ENCODE measurements around the gene BSG.

Gene BSG

DNA sequence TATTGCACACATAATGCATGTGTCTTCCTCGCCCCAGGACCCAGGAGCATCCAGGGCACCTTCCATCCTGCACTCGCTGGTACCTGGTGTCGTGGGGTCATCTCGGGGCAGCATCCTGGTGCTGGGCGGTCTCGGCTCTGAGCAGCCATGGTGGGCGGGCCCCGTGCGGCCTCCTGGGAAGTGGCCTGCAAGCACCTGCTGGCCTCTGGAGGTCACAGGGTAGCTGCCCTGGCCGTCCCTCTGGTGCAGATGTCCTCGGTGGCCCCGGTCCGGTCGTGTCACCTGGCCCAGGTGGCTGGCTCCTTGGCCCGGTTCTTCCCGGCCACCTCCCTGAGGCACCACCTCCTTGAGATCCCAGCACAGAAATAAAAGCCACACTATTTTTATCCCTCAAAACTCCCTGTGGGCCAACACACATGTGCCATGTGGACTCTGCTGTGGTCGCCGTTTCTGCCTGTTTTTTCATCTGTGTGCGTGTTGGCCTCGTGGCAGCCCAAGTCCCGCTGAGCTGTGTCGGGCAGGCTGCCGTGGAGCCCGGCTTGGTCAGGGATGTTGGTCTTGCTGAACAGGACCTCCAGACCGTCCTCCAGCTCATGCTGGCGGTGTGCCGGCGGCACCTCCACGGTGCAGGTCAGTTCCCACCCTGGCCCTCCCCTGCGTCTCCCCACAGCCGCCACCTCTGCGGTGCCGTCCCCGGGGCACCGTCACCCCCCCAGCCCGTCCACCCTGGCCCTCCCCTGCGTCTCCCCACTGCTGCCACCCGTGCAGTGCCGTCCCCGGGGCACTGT, 33.6 kb upstream of the BSG start:
- no peak for DNase-seq
- in situ Hi-C loops (cut with HindIII; ENCODE audit: low pct_ligation_motif_present, low pct_unique_long_range_greater_than_20kb, low sequenced_read_pairs) = no loop called here

DNA sequence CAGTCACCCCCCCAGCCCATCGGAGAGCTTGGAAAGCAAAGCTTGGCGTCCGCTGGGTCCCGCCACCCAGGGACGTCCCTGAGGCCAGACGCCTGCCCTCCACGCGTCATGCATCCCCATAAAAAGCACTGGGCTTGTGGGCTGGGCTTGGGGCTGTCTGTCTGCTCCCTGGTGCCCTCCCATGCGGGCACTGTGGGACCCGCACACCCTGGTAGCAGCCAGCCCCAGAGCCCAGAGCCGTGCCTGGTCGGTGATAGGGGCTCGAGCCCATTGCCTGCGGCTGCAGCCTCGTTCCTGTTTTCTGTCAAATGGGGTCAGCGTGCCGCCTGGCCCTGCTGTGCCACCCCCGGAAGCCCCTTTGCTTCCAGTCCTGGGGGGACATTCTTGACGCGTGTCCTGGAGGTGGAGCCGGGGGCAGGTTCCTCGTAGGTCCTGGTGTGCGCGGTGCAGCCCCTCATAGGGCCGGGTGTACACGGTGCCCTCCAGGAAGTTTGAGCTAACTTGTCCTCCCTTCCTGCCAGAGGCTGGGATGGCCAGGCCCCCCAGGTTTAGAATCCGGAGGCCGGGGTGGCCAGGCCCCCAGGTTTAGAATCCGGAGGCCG, 32.9 kb upstream of the BSG start:
- in situ Hi-C loops (cut with HindIII; ENCODE audit: low pct_ligation_motif_present, low pct_unique_long_range_greater_than_20kb, low sequenced_read_pairs) = no loop called here
- DNase-seq = no peak

DNA sequence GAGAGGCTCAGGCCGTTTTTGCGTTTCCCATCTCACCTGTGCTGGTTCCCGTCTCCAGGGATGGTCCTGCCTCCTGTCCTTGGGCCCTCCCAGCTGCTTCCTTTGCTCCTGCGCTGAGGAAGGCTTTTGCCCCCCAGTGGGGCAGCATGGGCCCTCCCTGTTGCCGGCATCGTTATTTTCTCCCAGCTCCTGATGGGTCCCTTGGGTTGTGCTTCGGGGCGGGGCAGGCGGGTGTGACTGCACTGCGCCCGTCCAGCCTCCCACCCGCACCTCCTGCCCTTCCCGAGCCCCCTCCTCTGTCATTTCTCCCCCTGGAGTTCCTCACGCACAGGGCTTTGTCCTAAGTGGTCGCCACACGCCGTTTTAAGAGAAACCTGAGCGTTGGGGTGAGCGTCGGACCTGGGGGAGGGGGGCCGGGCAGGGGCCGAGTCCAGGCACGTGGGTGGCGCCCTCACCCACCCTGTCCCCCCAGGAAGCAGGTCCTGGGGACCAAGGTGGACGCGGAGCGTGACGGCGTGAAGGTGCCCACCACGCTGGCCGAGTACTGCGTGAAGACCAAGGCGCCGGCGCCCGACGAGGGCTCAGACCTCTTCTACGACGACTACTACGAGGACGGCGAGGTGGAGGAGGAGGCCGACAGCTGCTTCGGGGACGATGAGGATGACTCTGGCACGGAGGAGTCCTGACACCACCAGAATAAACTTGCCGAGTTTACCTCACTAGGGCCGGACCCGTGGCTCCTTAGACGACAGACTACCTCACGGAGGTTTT, 31.3 kb upstream of the BSG start:
- in situ Hi-C loops (cut with HindIII; ENCODE audit: low pct_ligation_motif_present, low pct_unique_long_range_greater_than_20kb, low sequenced_read_pairs) = no loop called here
- DNase-seq = no peak

DNA sequence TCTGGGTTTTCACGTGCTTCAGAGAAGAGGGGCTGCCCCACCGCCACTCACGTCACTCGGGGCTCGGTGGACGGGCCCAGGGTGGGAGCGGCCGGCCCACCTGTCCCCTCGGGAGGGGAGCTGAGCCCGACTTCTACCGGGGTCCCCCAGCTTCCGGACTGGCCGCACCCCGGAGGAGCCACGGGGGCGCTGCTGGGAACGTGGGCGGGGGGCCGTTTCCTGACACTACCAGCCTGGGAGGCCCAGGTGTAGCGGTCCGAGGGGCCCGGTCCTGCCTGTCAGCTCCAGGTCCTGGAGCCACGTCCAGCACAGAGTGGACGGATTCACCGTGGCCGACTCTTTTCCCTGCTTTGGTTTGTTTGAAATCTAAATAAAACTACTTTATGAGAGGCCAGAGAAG, 30.7 kb upstream of the BSG start:
- no peak for DNase-seq
- in situ Hi-C loops (cut with HindIII; ENCODE audit: low pct_ligation_motif_present, low pct_unique_long_range_greater_than_20kb, low sequenced_read_pairs) = no loop called here

DNA sequence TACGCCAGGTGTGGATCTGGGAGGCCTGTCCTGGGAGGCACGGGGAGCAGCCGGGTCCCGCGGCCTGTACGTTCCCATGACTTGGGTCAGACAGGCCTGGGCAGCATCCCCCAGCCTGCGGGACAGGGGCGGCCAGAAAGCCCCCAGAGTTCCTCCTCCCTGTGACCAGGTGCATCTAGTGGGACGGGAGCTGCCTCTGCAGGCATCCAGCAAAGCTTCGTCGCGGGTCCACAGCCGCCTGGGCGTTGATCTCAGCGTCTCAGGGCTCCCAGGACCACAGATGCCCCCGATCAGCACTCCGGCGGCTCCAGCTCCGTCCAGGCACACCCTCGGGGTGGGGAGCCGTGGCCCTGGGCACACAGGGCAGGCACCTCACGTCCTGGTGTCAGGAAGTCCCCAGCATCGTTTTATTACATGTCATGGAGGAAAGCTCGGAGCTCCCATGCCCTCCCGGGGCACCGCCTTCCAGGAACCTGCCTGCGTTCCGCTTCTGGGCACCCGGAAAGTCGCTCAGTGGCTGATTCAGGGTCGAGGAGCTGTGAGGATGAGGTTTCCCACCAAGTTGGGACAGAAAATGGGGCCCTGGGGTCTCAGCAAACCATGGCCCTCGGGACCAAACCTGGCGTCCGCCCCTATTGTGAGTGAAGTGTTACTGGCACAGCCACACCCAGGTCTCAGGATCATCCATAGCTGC, 30.1 kb upstream of the BSG start:
- in situ Hi-C loops (cut with HindIII; ENCODE audit: low pct_ligation_motif_present, low pct_unique_long_range_greater_than_20kb, low sequenced_read_pairs) = no loop called here
- DNase-seq = no peak

DNA sequence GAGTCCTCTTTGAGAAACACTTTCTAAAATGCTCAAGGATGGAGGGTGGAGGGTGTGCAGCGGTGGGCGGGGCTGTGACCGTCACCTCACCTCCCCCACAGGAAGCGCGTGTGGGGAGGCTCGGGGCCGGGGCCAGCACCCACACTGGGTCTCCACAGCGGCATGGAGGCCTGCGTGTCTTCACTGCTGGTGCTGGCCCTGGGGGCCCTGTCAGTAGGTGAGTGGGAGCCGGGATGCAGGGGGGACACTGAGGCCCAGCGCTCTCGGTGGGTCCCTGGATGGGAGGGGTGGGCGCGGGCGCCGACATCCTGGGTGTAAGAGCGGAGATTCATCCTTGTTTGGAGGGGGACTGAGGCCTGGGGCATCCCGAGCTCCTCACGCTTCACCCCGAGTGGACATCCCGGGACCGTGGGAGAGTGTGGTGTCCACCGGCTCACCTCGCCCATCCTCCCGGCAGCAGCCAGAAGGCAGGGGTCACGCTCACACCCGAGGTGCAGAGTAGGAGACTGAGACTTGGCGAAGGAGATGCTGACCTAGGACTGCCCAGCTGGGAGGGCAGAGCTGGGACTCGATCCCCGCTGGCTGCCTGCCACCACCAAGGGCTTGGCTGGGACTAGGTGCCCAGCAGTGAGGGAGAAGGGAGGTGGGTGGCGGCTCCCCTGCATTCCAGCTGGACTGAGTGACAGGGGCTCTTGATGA, 28.3 kb upstream of the BSG start, which contains the start of gene GZMM:
Gene GZMM, plus strand, starts transcription at position 144 of the 699 bp plus-strand sequence. Its CDS starts 19 bp downstream, at position 163.
- in situ Hi-C loops (cut with HindIII; ENCODE audit: low pct_ligation_motif_present, low pct_unique_long_range_greater_than_20kb, low sequenced_read_pairs) = no loop called here
- no peak for DNase-seq

DNA sequence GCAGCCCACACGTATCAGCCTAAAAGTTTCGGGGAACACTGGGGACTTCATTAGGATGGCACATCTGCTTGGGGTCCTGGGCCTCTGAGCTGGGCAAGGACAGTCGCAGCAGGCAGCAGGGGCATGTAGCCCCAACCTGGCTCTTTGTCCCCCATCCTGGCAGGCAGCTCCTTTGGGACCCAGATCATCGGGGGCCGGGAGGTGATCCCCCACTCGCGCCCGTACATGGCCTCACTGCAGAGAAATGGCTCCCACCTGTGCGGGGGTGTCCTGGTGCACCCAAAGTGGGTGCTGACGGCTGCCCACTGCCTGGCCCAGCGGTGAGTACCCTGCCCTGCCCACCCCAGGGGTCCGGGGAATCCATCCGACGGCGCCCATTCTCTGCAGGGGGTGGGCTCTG, 25.3 kb upstream of the BSG start:
- no peak for DNase-seq
- in situ Hi-C loops (cut with HindIII; ENCODE audit: low pct_ligation_motif_present, low pct_unique_long_range_greater_than_20kb, low sequenced_read_pairs) = no loop called here

DNA sequence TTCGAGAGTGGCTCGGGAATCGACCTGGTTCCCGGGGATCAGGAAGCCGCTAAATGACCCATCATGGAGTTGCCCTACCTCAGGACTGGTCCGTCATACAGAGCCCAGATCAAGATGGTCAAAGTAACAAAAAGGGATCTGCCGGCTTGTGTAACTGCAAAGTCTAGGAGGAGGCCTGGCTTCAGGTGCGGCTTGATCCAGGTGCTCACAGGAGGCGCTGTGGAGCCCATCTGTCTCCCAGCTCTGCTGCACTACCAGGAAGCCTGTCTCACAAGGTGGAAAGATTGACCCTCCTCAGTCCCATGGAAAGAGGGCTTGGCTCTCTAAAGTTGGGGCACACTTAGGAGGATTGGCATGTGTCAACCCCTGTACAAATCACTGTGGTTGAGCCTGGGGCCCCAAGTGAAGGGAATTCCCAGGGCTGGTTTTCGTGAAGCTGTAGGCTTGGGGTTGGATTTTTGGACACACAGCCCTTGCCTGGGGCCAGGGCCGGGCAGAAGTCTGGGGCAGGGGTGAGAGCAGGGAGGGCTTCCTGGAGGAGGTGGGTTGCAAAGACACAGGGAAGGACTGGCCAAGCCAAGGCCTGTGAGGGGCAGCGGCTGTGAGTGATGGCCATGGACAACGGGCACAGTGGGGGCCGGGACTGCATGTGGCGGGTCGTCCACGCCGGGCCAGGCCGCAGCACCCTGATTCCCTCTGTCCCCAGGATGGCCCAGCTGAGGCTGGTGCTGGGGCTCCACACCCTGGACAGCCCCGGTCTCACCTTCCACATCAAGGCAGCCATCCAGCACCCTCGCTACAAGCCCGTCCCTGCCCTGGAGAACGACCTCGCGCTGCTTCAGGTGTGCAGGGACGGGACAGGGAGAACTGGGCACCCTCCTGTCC, 24.3 kb upstream of the BSG start:
- DNase-seq = no peak
- in situ Hi-C loops (cut with HindIII; ENCODE audit: low pct_ligation_motif_present, low pct_unique_long_range_greater_than_20kb, low sequenced_read_pairs) = no loop called here

DNA sequence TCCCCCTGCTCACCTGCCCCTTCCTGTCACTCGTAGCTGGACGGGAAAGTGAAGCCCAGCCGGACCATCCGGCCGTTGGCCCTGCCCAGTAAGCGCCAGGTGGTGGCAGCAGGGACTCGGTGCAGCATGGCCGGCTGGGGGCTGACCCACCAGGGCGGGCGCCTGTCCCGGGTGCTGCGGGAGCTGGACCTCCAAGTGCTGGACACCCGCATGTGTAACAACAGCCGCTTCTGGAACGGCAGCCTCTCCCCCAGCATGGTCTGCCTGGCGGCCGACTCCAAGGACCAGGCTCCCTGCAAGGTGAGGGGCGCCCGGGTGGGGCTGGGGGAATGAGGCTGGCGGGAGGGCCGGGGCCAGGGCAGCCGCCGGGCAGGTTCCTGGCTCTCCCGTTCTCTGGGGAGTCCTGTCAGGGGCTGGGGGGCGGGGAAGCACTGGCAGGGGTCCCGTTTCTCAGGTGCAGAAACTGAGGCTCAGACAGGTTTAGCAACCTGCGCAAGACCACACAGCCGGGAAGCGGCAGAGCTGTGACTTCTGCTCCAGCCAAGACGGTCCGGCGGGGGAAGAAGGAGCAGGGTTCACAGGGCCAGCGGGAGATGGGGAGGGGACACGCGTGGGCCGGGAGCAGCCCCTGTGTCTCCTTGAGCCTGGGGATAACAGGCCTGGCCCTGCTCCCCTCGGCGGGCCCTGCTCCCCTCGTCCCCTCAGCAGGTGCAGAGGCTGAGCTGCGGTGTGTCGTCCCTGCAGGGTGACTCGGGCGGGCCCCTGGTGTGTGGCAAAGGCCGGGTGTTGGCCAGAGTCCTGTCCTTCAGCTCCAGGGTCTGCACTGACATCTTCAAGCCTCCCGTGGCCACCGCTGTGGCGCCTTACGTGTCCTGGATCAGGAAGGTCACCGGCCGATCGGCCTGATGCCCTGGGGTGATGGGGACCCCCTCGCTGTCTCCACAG, 23.2 kb upstream of the BSG start:
- in situ Hi-C loops (cut with HindIII; ENCODE audit: low pct_ligation_motif_present, low pct_unique_long_range_greater_than_20kb, low sequenced_read_pairs) = no loop called here
- DNase-seq = no peak

DNA sequence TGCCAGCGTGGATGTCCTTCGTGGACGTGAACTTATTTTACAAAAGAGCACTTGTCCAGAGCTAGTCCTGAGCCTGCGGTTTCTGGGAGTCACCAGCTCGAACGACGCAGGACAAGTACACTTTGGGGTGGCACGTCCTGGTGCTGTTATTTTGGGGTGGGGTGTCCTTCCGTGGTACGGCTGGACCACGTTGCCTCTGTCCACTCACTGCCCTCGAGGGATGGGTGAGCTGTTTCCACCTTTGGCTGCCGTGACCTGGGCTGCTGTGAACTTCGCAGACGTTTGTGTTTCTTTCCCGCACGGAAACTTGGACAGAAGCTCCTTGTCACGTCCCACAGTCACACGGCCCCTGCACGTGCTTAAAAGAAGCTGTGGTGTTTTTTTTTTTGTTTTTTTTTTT, 17.6 kb upstream of the BSG start:
- in situ Hi-C loops (cut with HindIII; ENCODE audit: low pct_ligation_motif_present, low pct_unique_long_range_greater_than_20kb, low sequenced_read_pairs) = no loop called here

DNA sequence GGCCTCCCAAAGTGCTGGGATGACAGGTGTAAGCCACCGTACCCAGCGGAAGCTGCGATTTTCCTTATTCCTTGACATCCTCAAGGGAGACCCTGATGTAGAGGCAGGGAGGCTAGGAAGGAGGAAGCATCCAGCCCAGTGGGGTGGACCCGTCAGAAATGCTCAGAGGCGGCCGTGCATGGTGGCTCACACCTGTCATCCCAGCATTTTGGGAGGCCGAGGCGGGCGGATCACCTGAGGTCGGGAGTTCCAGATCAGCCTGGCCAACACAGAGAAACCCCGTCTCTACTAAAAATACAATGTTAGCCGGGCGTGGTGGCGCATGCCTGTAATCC, 17.0 kb upstream of the BSG start:
- no peak for DNase-seq
- in situ Hi-C loops (cut with HindIII; ENCODE audit: low pct_ligation_motif_present, low pct_unique_long_range_greater_than_20kb, low sequenced_read_pairs) = no loop called here

More for the DNA sequence above, 17.6 kb upstream of the BSG start:
- no peak for DNase-seq

DNA sequence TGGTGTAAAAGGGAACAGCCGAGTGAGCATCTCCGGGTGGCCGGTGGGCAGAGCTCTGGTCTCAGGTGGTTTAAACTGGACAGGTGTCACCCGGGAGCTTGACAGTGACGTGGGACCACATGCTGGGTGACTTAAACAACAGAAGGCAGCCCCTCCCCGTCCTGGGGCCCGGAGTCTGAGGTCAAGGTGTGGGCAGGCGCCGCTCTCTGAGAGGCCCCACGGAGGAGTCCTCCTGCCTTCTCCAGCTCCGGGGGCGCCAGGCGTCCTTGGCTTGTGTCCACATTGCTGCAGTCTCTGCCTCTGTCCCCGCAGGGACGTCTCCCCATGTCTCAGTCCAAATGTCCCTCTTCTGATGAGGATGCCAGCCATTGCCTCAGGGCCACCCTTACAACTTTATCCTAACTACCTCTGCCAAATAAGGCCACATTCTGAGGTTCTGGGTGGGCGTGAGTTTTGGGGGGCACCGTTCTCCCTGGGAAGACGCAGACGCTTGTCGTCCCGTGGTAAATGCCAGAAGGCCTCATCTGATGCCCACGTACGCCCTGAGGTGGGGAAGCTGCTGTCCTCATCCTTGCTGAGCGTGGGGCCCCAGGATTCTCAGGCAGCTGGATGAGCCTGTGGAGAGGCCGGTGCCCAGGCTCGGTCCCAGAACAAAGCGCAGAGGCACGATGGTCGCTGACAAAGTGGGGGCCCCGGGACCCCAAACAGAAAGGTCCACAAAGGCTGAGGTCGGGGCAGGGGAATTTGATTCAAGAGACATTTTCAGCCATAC, 15.6 kb upstream of the BSG start:
- DNase-seq = no peak
- in situ Hi-C loops (cut with HindIII; ENCODE audit: low pct_ligation_motif_present, low pct_unique_long_range_greater_than_20kb, low sequenced_read_pairs) = no loop called here

DNA sequence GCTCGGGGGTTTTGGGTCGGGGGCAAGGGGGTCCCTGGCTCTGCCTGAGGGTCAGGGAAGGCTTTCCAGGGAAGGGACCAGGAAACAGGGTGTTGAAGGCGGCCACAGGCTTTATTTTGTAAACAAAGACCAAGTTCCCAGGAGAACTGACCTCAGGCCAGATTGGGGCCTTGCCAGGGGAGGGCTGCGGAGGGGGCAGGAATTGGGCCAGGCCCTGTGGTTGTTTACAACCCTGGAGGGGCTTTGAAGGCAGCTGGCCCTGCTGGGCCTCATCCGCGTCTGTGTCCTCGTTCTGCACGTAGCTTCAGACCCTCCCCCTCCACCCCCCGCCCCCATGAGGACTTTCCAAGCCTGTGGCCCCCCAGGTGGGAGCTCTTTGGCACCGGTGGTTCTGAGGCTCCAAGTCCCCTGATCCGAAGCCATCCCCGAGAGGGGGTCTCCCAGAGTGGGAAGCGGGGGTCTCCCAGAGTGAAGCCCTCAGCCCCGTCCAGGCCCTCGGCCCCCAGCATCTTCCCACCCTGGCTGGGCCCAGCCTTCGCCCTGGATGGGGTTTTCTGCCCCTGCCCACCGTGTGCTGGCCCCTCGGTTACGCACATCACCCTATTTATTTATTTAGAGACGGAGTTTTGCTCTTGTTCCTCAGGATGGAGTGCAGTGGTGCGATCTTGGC, 13.5 kb upstream of the BSG start:
- no peak for DNase-seq
- in situ Hi-C loops (cut with HindIII; ENCODE audit: low pct_ligation_motif_present, low pct_unique_long_range_greater_than_20kb, low sequenced_read_pairs) = no loop called here

DNA sequence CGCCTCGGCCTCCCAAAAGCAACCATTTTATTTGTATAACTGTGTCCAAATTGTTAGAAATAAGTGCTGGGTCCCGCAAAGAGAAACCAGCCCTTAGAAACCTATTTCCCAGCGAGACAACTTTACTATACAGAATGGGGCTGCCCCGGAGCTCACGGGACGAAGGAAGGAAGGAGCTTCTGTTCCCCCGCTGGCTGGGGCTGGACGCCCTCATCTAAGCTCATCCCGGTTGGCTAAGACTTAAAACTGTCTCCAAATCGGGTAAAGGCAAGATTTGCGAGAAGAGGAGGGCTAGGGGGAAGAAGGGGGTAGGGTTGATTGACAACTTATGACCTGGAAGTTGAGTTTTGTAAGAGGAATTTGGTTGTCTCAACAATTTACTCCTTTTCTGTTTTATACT, 12.3 kb upstream of the BSG start:
- in situ Hi-C loops (cut with HindIII; ENCODE audit: low pct_ligation_motif_present, low pct_unique_long_range_greater_than_20kb, low sequenced_read_pairs) = no loop called here
- no peak for DNase-seq

DNA sequence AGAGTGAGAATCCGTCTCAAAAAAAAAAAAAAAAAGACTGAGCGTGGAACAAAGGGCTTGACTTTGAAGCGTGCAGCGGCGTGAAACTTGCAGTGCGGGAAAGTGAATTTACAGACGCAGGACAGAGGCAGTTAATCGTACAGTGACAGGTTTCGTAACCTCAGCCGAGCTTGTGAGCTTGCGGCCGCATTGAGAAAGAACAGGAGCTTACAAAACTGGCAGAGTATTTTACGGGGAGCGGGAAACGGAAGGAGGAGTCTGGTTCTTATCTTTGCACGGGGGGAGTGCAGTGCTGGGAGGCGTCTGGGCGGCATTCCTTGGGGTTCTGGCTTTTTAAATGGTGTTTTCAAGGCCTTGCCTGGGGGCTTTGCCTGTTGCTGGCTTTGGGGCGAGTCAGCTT, 6.0 kb upstream of the BSG start:
- no peak for DNase-seq
- in situ Hi-C loops (cut with HindIII; ENCODE audit: low pct_ligation_motif_present, low pct_unique_long_range_greater_than_20kb, low sequenced_read_pairs) = no loop called here

DNA sequence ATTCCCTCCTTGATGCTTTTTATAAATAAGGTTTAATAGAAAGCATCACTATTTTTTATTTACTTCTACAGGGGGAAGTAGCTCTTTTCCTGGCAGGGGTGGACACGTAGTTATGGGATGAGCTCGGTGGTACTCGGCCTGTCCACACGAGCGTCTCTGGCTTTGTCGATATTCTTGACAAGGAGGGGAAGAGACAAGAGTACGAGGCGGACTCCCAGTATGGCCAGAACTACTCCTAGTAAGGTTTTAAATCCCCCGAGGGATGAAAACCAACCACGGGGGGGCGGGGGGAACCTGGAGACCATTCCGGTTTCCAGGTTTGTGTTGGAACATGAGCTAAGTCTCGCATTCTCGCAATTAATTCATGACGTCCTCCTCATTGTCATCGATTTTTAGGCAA, 5.6 kb upstream of the BSG start:
- DNase-seq = no peak
- in situ Hi-C loops (cut with HindIII; ENCODE audit: low pct_ligation_motif_present, low pct_unique_long_range_greater_than_20kb, low sequenced_read_pairs) = no loop called here

Data from ACHN (cell line).